AG10803 (cell line): Measurements from ENCODE around the gene CPLX3.

Experiments used
- DNase-seq: peaks from one replicate; pipeline ENCODE4 v3.0.0; 2010; ENCODE audit warnings: low read depth
- H3K4me3 ChIP-seq: 2 replicates; pipeline ENCODE4 v1.5.1; 2011; ENCODE audit warnings: mild to moderate bottlenecking, low read length, control low read depth
- TF ChIP-seq, protein P1 (sequence below): conservative IDR thresholded peaks from 2 replicates; pipeline ENCODE4 v1.5.1; 2011; ENCODE audit warnings: mild to moderate bottlenecking, low read length, control low read depth, inconsistent platforms

Gene CPLX3

DNA sequence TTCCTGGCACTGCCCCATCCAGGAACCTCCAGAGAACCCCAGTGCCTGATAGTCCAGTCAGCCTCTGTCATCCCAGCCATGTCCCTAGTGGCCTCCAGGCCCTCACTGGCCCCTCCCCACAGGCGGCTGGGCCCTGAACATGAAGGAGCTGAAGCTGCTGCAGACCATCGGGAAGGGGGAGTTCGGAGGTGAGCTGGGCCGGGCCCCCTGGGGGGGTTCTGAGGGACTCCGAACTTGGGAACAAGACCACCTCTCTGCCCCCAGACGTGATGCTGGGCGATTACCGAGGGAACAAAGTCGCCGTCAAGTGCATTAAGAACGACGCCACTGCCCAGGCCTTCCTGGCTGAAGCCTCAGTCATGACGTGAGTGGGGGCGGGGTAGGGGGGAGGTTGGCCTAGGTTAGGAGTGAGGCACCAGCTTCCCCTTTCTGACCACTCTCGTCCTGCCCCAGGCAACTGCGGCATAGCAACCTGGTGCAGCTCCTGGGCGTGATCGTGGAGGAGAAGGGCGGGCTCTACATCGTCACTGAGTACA, 25.8 kb upstream of the CPLX3 start:
- no peak for DNase-seq
- TF ChIP-seq, protein P1, sequence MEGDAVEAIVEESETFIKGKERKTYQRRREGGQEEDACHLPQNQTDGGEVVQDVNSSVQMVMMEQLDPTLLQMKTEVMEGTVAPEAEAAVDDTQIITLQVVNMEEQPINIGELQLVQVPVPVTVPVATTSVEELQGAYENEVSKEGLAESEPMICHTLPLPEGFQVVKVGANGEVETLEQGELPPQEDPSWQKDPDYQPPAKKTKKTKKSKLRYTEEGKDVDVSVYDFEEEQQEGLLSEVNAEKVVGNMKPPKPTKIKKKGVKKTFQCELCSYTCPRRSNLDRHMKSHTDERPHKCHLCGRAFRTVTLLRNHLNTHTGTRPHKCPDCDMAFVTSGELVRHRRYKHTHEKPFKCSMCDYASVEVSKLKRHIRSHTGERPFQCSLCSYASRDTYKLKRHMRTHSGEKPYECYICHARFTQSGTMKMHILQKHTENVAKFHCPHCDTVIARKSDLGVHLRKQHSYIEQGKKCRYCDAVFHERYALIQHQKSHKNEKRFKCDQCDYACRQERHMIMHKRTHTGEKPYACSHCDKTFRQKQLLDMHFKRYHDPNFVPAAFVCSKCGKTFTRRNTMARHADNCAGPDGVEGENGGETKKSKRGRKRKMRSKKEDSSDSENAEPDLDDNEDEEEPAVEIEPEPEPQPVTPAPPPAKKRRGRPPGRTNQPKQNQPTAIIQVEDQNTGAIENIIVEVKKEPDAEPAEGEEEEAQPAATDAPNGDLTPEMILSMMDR, result no peak
- no peak overlapping the region for H3K4me3 ChIP-seq

DNA sequence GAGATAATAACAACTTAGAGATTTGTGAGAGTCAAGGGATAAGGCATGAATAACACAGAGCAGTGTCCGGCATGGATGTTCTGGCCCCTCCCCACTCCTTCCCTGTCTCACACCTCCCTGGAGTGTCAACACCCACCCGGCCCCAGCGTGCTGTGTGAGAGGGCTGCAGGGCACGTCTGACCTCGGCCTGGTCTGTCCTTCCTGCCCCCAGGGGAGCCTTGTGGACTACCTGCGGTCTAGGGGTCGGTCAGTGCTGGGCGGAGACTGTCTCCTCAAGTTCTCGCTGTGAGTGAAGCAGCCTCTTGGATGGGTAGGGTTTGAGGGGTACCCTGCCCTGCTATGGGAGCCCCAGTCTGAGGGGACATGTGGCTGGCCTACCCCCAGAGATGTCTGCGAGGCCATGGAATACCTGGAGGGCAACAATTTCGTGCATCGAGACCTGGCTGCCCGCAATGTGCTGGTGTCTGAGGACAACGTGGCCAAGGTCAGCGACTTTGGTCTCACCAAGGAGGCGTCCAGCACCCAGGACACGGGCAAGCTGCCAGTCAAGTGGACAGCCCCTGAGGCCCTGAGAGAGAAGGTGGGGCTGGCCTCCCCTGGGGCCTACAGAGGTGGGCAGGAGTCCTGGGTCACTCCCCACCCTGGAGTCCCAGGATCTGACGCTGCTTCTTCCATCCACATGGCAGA, 25.0 kb upstream of the CPLX3 start:
- TF ChIP-seq, protein P1, result no peak
- no peak for DNase-seq
- H3K4me3 ChIP-seq, result no peak overlapping the region

DNA sequence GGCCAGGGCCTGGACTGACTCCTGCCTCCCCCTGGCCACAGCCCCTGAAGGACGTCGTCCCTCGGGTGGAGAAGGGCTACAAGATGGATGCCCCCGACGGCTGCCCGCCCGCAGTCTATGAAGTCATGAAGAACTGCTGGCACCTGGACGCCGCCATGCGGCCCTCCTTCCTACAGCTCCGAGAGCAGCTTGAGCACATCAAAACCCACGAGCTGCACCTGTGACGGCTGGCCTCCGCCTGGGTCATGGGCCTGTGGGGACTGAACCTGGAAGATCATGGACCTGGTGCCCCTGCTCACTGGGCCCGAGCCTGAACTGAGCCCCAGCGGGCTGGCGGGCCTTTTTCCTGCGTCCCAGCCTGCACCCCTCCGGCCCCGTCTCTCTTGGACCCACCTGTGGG, 24.1 kb upstream of the CPLX3 start:
- DNase-seq, result no peak
- TF ChIP-seq, protein P1, result no peak
- no peak overlapping the region for H3K4me3 ChIP-seq

DNA sequence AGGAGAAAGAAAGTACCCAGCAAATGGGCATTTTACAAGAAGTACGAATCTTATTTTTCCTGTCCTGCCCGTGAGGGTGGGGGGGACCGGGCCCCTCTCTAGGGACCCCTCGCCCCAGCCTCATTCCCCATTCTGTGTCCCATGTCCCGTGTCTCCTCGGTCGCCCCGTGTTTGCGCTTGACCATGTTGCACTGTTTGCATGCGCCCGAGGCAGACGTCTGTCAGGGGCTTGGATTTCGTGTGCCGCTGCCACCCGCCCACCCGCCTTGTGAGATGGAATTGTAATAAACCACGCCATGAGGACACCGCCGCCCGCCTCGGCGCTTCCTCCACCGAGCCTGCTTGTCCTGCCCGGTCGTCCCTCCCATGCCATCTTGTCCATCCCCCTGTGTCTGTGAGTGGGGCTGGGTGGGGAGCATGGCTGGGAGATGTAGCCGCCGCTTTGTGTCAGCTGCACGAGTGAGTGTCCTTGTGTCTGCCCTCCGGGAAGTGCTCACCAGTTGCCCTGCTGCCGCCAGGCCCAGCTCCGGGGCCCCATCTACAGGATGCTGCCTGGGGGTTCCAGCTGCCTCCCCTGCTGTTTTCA, 23.5 kb upstream of the CPLX3 start:
- no peak overlapping the region for H3K4me3 ChIP-seq
- no peak for DNase-seq
- TF ChIP-seq, protein P1, result no peak

DNA sequence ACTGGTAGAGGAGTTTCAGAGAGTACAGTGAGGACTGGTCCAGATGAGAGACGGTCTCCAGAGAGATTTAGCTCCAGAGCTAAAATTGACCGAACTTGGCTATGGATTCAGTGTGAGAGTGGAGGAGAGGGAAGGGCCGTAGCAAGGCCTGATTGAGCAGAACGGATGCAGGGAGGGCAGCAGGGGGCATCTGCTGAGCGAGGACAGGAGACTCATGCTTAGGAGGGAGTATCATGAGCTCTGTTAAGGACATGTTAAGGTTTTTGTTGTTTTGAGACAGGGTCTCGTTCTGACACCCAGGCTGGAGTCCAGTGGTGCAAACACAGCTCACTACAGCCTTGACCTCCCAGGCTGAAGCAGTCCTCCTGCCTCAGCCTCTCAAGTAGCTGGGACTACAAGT, 21.5 kb upstream of the CPLX3 start:
- TF ChIP-seq, protein P1, result no peak
- no peak for DNase-seq
- no peak overlapping the region for H3K4me3 ChIP-seq

DNA sequence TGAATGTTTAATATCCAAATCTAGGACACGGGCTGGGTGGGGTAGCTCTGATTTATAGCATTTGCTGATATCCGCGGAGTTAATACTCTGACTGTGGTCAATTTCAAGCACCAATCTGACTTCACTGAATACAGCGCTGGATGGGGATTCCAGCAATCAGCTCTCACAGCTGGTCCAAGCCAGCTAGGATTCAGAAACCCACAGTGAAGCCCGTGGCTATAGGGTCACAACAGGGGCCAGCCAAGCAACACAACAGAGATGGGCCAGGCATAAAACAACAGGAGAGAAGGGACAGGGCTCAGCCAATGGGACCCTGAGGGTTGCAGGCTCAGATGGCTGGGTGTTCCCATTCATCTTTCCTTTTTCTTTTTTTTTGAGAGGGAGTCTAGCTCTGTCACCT, 19.1 kb upstream of the CPLX3 start:
- no peak overlapping the region for H3K4me3 ChIP-seq
- DNase-seq, result no peak
- TF ChIP-seq, protein P1, result no peak
